COLO829 (cell line): Measurements from ENCODE around the gene DEDD.

Source experiments
- DNase-seq: peaks from one replicate; pipeline ENCODE4 v3.0.0; 2012; ENCODE audit warnings: low spot score

DEDD gene

GRCh38 chr1:161092621-161093028, 39.8 kb downstream of the DEDD start:
- no peak for DNase-seq

GRCh38 chr1:161091796-161092507, 40.5 kb downstream of the DEDD start:
- no peak for DNase-seq

- no peak for DNase-seq
Observed at GRCh38 chr1:161091093-161091492, 41.4 kb downstream of the DEDD start.

GRCh38 chr1:161090617-161091016, 41.9 kb downstream of the DEDD start:
- no peak for DNase-seq

GRCh38 chr1:161089938-161090337, 42.5 kb downstream of the DEDD start:
- no peak for DNase-seq

GRCh38 chr1:161089251-161089924, 43.1 kb downstream of the DEDD start, which contains the start of gene NECTIN4:
TSS of gene NECTIN4 (minus strand) at chr1:161089558. CDS start at chr1:161089296, 262 bp downstream.
- no peak for DNase-seq

- DNase-seq, result no peak
Observed at GRCh38 chr1:161088587-161089110, 43.8 kb downstream of the DEDD start.

- no peak for DNase-seq
Observed at GRCh38 chr1:161086457-161086856, 46.0 kb downstream of the DEDD start.

- DNase-seq, result no peak
Observed at GRCh38 chr1:161085165-161085564, 47.3 kb downstream of the DEDD start.

- no peak for DNase-seq
Observed at GRCh38 chr1:161084597-161084988, 47.9 kb downstream of the DEDD start.

GRCh38 chr1:161083748-161084596, 48.5 kb downstream of the DEDD start:
- no peak for DNase-seq

- DNase-seq, result peak; percentile 44
Observed at GRCh38 chr1:161082996-161083747, 49.3 kb downstream of the DEDD start.

GRCh38 chr1:161082483-161082882, 50.0 kb downstream of the DEDD start:
- no peak for DNase-seq

GRCh38 chr1:161081519-161081918, 50.9 kb downstream of the DEDD start:
- no peak for DNase-seq

GRCh38 chr1:161080441-161081405, 51.7 kb downstream of the DEDD start:
- peak; percentile 44 for DNase-seq

GRCh38 chr1:161079436-161080110, 52.9 kb downstream of the DEDD start:
- DNase-seq, result no peak

GRCh38 chr1:161077426-161077825, 55.0 kb downstream of the DEDD start:
- no peak for DNase-seq

GRCh38 chr1:161076410-161076809, 56.1 kb downstream of the DEDD start:
- no peak for DNase-seq

- DNase-seq, result no peak
Observed at GRCh38 chr1:161074676-161075368, 57.6 kb downstream of the DEDD start.
